ENCODE measurements around the gene FBXO41.
"Not testable (repeated sequence)": the region's sequence is repeated elsewhere in the genome, so short reads cannot be mapped to it uniquely, and the experiment has no call there.

The FBXO41 gene

DNA sequence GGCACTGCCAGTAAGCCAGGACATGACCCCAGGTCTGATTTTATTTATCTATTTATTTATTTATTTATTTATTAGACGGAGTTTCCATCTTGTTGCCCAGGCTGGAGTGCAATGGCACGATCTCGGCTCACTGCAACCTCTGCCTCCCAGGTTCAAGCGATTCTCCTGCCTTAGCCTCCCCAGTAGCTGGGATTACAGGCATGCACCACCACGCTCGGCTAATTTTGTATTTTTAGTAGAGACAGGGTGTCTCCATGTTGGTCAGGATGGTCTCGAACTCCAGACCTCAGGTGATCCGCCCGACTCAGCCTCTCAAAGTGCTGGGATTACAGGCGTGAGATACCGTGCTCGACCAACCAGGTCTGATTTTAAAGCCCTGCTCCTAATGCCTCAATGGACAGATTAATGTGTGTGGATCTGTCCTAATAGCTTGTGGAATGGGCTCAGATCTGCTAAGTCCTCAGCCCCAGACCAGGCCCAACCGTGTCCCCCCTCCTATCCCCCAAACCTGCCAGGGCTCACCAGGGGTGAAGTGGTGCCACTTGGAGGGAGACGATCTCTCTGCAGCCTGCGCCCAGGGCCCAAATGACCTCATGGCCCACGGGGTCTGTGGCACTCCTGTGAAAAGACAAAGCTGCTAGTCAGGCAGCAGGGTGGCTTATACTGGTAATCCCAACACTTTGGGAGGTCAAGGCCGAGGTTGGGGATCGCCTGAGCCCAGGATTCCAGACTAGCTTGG is 21.4 kb downstream of the FBXO41 start:
- not testable (repeated sequence) for DNase-seq (ENCODE audit: low spot score)

DNA sequence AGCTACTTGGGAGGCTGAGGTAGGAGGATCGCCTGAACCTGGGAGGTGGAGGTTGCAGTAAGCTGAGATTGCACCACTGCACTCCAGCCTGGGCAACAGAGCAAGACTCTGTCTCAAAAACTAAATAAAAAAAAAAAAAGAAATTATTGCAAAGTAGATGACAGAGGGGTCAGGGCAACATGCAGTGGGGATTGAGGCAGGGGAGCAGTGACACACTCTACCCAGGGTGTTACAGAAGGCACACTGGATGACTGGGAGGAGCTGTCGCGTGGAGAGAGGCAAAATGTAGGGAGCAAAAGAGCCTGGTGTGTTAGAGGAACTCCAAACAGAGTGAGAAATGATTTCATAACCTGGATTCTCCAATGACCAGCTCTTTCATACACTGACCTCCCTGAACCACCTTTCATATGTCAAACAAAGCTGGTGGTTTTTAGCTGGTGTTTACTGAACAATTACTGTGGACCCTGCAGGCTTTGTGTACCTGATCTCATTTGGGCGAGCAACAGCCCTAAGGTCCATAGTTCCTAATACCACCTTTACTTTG is 22.1 kb downstream of the FBXO41 start:
- no peak for DNase-seq (ENCODE audit: low spot score)

DNA sequence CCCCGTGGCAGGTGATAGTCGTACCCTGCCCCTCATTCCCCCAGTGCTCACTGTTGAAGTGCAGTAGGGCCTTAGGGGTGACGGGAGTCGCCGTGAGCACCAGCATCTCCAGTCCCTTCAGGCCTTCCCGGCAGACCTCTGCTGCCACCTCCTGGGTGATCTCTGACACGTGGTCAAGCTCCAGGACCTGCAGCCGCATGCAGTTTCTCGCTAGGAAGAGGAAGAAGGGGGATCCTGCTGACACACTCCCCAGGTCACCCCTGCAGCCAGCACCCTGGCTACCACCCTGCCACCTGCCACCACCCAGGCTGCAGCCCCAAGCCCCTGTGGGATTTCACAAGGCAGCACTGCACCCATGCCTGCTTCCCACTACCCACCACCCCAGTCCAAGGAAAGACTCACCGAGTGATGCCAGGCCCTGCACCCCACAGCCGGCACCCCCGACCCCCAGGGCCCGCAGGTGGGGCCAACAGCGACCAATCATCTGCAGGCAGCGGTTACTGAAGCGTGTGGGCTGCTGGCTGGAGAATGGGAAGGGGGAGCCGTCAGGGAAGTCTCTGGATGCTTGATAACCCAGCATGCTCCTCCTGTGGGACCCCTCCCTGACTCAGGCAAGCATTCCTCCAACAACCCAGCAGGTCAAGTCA is 23.8 kb downstream of the FBXO41 start:
- DNase-seq (ENCODE audit: low spot score) = peak; percentile 88

DNA sequence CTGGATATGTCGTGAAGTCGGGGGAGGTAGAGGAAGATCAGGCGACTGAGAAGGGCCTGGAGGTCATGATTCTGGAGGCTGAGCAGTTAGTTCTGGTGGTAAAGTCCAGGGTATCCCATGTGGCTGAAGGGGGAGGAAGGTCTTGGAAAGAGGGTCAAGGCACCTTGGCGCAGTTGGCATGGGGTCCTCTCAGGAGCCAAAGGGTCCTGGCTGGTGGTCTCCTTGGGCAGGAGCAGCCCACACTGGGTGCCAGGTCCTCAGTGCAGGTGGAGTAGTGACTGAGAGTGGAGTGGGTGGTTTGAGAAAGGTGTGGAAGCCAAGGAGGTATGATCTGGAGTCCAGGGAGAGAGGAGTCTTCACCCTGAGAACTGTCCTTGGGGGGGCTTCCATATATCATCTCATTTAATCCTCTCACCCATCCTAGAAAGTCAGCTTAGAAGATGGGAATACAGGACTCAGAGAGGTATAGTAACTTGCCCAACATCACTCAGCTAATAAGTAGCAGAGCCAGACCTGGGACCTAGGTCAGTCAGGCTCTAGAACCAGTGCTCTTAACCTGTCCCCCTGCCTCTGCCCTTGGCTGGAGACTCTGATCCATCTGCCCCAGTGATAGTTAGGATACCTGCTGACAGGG is 24.5 kb downstream of the FBXO41 start:
- no peak for DNase-seq (ENCODE audit: low spot score)

DNA sequence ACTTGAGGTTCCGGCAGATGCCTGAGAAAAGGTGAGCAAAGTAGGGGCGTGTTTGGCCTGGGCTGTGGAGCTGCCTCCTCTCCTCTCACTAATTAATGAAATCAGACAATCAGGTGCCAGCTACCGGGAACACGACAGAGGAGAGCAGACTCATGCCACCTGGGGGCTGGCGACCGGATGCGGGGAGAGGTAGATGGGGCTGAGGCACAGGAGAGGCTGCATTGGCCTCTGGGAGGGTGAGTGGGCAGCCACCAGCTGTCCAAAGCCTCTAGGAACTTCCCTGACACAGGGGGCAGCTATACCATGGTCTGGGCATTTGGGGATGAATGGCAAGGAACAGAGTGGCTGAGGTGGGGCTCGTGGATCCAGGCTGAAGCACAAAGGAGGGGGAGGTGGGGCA is 25.0 kb downstream of the FBXO41 start:
- no peak for DNase-seq (ENCODE audit: low spot score)

DNA sequence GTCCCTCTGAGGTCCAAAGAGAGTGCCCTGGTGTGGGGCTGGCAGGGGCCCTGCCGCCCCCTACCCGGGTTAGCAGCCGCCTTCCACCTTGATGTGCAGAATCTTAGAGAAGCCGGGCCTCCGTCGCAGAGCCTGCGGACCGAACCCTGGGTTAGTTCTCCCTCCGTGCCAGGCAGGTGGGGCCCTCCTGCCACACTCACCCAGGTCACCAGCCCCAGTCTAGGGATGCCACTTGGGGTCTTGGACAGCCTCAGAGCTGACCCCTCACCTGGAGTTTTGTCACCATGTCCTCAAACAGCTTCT is 25.4 kb downstream of the FBXO41 start:
- DNase-seq (ENCODE audit: low spot score) = no peak

DNA sequence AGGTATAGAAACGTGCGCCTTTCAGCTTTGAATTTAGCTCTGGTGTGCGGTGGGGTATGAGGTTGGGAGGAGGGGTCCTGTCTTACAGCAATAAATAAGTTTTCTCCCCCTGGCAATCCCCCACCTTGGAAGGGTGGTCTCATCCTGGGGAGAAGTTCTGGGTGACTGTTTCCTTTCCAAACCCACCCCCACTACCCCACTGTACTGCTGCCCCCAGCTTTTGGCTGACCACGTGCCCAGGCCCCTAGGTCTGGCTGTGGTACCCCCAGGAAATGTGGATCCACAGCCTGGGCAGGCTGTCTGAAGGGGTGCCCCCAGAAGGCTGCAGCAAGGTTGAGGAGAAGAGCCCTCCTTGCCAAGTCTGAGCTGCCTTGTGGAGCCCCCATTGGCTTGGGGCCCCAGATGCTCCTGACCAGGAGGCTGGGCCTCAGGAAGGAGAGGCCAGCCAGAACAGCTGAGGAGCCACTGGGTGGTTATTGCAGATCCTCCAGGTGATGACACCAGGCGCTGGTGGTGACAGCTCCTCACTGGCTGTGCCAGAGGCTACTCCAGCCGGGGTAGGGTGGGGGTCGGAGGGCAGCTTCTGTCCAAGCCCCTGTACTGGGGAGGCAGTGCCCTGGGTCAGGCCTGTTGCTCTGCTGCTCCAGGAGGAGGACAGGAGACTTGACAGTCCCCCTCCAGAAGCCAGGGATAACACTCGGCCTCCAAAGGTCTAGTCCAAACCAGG is 25.9 kb downstream of the FBXO41 start:
- DNase-seq (ENCODE audit: low spot score) = no peak

DNA sequence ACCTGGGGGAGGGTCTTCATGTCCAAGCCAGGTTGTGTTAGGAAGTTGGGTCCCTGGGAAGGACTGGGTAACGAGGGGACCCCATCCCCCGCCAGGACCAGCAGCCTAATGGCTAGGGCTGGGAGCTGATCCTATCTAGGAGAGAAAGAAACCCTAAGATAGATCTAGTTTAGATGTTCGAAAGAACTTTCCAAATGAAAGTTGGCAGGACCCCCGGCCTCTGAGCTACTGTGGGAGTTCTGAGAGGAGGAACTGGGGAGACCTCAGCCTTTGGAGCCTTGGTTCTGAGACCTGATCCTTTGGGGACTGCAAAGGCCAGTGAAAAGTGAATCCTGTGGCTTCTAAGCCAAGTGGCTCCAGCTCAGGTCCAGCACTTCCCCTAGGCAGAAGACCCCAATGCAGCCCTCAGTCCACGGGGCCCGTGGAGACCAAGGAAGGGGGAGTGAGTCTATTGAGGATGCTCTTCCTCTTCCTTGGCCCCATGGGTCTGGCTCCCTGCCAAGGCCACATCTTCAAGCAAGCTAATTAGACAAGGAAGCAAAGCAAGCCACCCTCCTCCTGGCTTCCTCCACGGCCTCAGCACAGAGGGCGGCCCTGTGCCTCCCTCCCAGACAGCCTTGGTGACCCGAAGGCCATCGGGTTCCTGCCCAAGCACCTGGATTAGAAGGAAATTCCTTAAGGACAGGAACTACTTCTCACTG is 26.7 kb downstream of the FBXO41 start:
- no peak for DNase-seq (ENCODE audit: low spot score)

DNA sequence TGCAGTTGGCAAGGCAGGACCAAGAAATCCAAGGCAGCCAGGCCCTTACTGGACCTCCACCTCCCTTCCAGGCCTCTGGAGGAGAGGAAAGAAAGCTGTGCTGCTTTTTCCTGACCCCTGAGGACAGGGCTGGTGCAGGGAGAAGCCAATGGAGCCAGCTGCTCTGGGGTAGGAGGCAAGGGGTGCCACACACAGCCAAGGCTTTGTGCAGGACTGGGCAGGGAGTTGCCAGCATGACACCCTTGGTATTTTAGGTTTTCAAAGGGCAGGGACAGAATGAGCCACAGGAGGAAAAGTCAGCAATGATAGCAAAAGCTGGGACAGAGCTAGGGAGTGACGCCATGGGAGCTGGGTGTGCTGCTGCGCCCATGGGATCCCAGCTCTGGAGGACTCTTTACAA is 27.3 kb downstream of the FBXO41 start:
- no peak for DNase-seq (ENCODE audit: low spot score)

DNA sequence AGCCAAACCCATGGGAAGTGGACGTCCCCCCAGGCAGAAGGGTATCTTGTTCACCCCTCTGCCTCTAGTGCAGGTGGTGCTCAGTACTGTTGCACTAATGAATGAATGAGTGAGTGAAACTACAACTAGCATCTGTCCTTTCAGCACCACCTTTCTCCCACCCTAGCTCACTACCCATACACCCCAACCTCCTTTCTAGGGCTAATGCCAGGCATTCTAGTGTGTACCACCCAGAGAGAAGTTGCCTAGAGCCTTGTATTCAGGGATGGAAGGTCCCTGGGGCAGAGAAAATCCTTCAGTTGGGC is 27.7 kb downstream of the FBXO41 start:
- DNase-seq (ENCODE audit: low spot score) = no peak

DNA sequence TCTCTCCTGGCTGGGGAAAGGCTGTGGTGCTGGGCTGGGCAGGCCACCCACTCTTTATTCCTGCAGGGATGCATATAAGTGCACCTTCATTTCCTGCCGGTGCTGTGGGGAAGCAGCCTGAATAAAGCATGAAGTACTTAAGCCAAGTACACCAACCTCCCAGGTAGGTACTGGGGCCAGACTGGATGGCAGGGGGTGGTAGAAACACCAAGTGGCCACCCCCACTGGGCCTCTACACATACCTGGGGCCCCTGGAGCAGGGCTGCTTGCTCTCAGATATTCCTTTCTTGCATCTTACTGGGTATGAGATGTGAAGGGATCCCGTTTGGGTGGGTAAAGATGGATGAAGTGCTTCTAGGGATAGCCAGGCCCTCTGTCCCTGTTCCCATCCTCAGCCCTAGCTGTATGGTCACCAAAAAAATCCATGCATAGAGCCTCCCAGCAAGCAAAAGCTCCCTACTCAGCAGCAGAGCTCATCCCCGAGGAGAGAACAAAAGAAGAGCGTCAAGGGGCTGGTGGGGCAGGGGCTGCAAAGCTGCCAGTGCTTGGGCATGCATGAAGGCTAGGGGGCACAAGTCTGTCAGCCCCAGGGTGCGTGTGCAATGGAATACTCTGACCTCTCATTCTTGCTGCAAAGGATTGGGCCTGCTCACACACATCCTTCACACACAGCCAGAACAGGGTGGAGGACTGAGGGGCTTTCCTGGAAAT is 28.2 kb downstream of the FBXO41 start:
- DNase-seq (ENCODE audit: low spot score) = no peak

DNA sequence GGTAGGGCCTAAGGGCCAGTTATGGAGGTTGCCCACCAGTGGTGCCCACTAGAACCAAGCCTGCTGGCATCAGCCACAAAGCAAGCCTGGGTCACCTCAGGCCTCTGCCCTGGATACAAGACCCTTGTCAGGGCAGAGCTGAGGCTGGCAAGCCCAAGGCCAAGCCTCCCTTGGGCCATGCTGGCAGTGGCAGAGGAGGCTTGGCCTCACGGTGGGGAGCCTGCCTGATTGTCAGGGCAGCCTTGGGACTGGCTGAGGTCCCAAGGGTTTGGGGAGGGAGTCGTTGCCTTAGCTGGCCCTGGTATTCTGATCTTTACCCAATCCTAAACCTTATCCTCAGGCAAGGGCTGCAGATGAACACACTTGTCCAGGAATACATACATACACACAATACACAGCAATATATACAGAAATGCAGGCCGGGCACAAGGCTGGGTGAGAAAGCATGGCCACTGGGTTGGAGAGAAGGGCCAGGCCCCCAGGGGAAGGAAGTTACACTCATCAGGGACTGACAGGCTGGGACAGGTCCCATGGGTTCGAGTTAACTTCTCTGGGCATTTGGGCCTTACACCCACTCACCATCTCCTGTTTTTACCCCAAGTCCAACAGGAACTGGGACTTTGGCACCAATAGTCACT is 29.2 kb downstream of the FBXO41 start:
- DNase-seq (ENCODE audit: low spot score) = no peak

DNA sequence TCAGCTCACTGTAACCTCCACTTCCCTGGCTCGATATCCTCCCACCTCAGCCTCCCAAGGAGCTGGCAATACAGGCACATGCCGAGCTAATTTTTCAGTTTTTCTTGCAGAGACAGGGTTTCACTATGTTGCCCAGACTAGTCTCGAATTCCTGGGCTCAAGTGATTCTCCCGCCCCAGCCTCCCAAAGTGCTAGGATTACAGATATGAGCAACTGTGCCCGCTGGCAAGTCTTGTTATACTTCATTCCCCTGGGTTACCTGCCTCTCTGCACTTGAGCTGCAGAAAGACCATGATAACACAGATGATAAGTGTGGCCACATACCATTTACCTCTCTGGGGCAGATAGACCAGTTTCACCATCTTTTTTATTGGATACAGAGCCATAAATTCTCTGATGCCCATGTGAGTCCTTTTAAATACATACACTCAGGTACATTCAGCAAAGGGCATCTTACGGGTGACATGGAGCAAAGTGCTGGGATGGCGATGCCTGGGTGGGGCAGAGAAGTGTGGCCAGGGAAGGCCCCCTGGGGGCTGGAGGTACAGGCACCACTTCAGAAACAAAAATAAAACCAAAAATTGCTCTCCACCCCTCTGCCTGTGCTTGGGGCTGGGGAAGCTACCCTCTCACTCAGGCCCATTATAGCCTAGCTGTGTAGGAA is 29.8 kb downstream of the FBXO41 start:
- DNase-seq (ENCODE audit: low spot score) = no peak

DNA sequence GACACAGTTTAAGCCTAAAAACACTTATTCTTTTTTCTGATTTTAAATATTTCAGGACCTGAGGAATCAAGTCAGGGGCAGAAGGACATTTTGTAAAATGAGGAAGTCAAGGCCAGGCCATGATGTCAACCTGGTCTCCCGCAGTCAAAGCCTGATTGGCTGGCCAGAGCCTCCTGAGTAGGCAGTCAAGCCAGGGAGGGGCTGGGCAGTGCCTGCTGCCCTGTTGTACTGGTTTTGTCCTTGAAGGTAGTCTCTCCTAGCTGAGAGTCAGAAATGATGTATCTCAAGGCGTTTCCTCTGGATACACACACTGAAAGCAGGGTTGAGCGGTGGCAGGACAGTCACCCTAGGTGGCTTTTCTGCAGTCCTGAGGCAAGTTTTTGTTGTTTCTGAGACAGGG is 30.4 kb downstream of the FBXO41 start:
- no peak for DNase-seq (ENCODE audit: low spot score)

DNA sequence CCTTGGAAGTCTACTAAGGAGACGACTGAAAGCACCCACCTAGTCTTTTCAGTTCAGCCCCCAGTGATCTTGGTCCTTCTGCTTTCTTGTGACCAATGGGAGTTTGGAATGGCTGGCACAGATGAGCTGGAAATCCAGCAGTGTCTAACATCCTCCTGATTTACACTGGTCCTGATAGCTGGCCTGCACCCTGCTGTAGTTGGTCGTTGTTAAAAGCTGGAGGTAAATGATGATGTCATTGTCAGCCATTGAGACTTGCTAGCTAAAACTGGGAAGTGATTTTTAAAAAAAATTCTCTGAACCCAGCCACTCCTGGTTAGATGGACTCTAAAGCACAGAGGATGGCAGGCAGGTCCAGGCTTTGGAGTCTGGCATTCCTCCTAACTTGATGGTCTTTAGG is 30.9 kb downstream of the FBXO41 start:
- no peak for DNase-seq (ENCODE audit: low spot score)

DNA sequence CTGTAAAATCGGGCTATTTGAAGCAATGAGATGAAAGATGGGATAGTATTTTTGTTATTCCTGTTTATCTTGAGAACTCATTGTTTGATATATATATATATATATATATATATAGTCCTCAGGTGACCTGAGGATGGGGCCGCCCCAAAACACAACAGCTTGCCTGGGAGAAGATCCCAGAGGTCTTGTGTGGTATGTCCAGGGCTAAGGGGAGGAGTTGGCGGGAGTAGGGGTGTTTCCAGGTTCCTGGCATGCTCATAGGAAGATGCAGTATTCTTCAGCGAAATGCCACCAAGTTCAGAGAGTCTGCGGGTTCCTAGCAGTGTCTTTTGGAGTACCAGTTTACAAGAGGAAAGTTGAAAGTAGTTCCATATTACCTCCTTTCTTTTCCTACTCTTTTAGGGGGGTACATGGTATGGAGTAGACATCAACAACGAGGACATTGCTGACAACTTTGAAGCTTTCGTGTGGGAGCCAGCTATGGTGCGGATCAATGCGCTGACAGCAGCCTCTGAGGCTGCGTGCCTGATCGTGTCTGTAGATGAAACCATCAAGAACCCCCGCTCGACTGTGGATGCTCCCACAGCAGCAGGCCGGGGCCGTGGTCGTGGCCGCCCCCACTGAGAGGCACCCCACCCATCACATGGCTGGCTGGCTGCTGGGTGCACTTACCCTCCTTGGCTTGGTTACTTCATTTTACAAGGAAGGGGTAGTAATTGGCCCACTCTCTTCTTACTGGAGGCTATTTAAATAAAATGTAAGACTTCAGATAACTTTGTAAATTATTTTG is 31.8 kb downstream of the FBXO41 start:
- DNase-seq (ENCODE audit: low spot score) = no peak

DNA sequence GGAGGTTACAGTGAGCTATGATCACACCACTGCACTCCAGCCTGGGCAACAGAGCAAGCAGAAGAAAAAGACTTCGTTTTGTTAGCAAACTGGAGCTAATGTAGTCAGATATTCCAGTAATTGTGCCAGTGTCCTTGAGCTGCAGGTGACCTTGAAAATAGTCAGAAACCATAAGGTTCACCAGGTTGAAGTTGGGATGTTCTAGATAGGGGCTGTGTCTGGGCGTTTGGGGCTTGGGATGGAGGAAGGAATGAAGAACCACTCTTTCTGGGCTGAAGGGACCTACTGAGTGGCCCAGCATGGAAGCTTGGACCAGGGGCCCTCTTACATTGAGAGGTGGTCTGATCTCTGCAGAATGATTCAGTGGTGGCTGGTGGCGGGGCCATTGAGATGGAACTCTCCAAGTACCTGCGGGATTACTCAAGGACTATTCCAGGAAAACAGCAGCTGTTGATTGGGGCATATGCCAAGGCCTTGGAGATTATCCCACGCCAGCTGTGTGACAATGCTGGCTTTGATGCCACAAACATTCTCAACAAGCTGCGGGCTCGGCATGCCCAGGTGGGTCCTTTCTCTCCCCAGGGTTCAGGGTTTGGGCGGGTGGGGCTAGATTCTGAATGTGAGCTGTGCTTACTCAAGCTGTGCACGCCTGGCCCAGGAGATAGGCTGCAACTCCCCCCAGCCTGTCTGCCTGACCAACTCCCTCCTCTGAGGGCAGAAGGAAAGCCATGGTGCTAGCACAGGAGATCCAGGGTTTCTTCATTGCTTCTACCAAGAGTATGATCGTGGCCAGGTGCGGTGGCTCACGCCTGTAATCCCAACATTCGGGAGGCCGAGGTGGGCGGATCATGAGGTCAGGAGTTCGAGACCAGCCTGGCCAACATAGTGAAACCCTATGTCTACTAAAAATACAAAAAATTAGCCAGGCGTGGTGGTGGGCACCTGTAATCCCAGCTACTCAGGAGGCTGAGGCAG is 33.1 kb downstream of the FBXO41 start:
- DNase-seq (ENCODE audit: low spot score) = no peak

DNA sequence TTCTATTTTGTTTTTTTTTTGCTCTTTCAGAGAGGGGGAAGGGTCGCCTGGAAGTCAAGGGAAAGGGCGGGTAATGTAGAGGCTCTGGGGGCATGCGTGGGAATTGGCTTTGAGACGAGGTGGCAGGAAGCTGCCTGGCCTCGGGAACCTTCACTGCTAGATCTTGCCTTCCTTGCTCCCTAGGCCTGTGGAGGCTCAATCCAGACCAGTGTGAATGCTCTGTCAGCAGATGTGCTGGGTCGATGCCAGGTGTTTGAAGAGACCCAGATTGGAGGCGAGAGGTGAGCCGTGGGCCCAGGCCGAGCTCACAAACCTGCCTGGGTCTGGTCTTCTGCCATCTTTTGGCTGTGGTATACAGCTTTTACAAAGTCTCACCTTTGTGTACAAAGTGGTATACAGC is 34.6 kb downstream of the FBXO41 start:
- DNase-seq (ENCODE audit: low spot score) = no peak

DNA sequence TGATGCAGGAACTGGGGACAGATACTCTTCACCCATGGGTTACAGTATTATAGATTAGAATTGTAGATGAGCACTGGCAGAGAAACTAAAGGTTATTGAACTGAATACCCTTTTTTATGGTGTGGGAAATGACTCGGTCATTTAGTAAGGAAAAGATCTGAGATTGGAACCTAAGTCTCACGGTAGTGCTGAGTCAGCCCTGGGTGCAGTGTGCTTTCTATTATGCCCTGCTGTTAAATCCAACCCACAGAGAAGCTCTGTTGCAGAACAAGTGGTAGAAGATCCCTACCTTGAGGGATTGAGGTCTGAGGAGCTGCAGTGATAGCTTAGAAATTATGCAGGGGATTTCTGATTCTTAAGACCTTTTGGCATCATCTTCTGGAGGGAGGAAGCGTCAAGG is 37.4 kb downstream of the FBXO41 start:
- no peak for DNase-seq (ENCODE audit: low spot score)

Data from AG08396 (cell line).